HepG2 (cell line): ENCODE measurements around the gene NFATC3. TPM values are rescaled to one million over a fixed set of nuclear protein-coding genes. Genes with fewer than 3 reads are reported as not detected.
A peak's percentile ranks its signal among the peaks of the same experiment; 100 is the strongest.

Experiments used
- CCDC6 ChIP-seq: sonication (generic); formaldehyde crosslinking; IDR thresholded peaks from 2 replicates; pipeline ENCODE4 v1.8.1; 2022; ENCODE audit warnings: mild to moderate bottlenecking, missing genetic modification reagents, moderate library complexity
- ELF3 ChIP-seq: IDR thresholded peaks from 2 replicates; pipeline ENCODE4 v1.6.1; 2016; ENCODE audit warnings: missing genetic modification reagents, missing compliant biosample characterization
- NR2F6 ChIP-seq, 2 experiments: IDR thresholded peaks; 2 replicates each; pipeline ENCODE4 v1.6.1; 2016; ENCODE audit warnings: antibody characterized with exemption in 1 of 2, mild to moderate bottlenecking in 1 of 2
- RBM22 ChIP-seq: fragments of 200-400 bp; formaldehyde crosslinking; optimal IDR thresholded peaks from 2 replicates; pipeline ENCODE3; 2017; ENCODE audit warnings: mild to moderate bottlenecking, low read length, moderate library complexity
- ZBTB7B ChIP-seq: sonication (generic); formaldehyde crosslinking; IDR thresholded peaks from 2 replicates; pipeline ENCODE4 v1.4.0; 2020; ENCODE audit warnings: missing genetic modification reagents
- ZNF564 ChIP-seq: sonication (generic); formaldehyde crosslinking; IDR thresholded peaks from 2 replicates; pipeline ENCODE4 v1.8.1; 2023; ENCODE audit warnings: mild to moderate bottlenecking, missing genetic modification reagents
- polyA plus RNA-seq, 8 experiments: library from polyadenylated mRNA; depleted of rRNA in 3 of 8; stranded (reverse) in 7 of 8; unstranded in 1 of 8; fragments of >200 nt; fragmentation: Illumina TruSeq in 4 of 8; extraction: Trizol in 4 of 8; gene quantifications; 2 replicates each; pipeline versions ENCODE4 v1.2.1 to v1.2.3, GENCODE V29; 2011 to 2016; ENCODE audit warnings: low read depth in 4 of 8, missing spikeins in 1 of 8, mixed read lengths in 1 of 8; ENCODE audit not compliant: insufficient read depth in 1 of 8
- total RNA-seq, 5 experiments: library from RNA; depleted of rRNA; stranded (reverse); fragments of >200 nt; fragmentation: Illumina TruSeq; extraction: Trizol; gene quantifications; 2 replicates each; pipeline ENCODE4 v1.2.3, GENCODE V29; 2016; ENCODE audit warnings: low read depth in 1 of 5
- TF ChIP-seq, protein P1 (sequence below): sonication (generic); formaldehyde crosslinking; IDR thresholded peaks from 2 replicates; pipeline ENCODE4 v1.8.0; 2022; ENCODE audit warnings: missing genetic modification reagents, mild to moderate bottlenecking, borderline replicate concordance
- TF ChIP-seq, protein P2 (sequence below): sonication (generic); formaldehyde crosslinking; IDR thresholded peaks from 2 replicates; pipeline ENCODE4 v1.4.0; 2020; ENCODE audit warnings: missing genetic modification reagents, borderline replicate concordance
- TF ChIP-seq, protein P3 (sequence below): sonication (generic); formaldehyde crosslinking; IDR thresholded peaks from 2 replicates; pipeline ENCODE4 v1.4.0; 2020; ENCODE audit warnings: missing genetic modification reagents, borderline replicate concordance
- TF ChIP-seq, protein P4 (sequence below): sonication (generic); formaldehyde crosslinking; IDR thresholded peaks from one replicate; pipeline ENCODE4 v1.5.1; 2020; ENCODE audit warnings: mild to moderate bottlenecking, missing genetic modification reagents; ENCODE audit errors: not compliant biosample characterization
- TF ChIP-seq, protein P5 (sequence below): sonication (generic); formaldehyde crosslinking; IDR thresholded peaks from 2 replicates; pipeline ENCODE4 v1.8.1; 2023; ENCODE audit warnings: mild to moderate bottlenecking, missing genetic modification reagents

Gene NFATC3
- total and polyA plus RNA-seq, 2 of the 13 experiments (the other 11 are each of a cell fraction or from before 2014, with no cell fraction given): 52.6 to 62.7 TPM

DNA sequence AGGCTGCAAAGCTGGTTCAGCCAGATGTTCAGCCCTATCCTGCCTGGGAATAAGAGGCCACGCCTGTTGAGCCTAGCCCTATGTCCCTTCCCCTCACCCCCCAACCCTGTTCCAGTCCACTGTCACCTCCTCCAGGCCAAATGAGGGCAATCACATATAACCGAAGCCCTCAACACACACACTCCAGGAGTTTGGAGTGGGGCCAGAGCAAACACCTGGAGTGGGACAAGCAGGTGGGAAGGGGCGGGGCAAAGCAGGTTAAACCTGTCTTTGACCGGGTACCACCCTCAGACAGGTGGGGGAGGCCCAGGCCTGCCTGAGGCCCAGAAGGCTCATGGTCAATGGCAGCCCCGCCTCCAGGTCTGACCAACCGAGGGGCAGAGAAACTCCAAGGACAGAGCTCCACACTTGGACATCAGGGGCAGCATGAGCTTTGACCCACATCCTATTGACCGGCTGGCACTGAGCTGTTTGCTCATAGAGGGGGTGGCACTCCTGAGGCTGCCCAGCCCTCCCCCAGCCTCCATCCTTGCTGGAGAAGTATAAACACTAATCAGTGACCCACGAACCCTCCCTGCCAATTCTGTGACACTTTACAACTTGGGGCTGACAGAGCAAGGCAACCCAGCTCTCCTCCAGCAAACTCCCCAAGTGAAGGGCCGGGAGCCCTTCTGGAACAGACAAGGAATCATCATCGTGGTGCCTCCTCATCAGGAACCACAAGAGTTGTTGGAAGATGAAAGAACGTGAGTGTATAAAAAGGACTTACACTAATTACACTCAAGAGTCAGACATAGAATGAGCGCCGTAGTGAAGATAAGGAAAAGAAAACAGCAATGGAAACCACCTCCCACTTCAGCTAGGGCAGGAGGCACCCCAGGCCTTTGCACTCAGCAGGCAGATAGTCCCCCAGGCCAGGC lies 149.3 kb downstream of the NFATC3 start (continued):
- TF ChIP-seq, protein P1, sequence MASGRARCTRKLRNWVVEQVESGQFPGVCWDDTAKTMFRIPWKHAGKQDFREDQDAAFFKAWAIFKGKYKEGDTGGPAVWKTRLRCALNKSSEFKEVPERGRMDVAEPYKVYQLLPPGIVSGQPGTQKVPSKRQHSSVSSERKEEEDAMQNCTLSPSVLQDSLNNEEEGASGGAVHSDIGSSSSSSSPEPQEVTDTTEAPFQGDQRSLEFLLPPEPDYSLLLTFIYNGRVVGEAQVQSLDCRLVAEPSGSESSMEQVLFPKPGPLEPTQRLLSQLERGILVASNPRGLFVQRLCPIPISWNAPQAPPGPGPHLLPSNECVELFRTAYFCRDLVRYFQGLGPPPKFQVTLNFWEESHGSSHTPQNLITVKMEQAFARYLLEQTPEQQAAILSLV (CRISPR knock-in tag): peak; percentile 93; the same call in 1 of the 2 replicates
- TF ChIP-seq, protein P2, sequence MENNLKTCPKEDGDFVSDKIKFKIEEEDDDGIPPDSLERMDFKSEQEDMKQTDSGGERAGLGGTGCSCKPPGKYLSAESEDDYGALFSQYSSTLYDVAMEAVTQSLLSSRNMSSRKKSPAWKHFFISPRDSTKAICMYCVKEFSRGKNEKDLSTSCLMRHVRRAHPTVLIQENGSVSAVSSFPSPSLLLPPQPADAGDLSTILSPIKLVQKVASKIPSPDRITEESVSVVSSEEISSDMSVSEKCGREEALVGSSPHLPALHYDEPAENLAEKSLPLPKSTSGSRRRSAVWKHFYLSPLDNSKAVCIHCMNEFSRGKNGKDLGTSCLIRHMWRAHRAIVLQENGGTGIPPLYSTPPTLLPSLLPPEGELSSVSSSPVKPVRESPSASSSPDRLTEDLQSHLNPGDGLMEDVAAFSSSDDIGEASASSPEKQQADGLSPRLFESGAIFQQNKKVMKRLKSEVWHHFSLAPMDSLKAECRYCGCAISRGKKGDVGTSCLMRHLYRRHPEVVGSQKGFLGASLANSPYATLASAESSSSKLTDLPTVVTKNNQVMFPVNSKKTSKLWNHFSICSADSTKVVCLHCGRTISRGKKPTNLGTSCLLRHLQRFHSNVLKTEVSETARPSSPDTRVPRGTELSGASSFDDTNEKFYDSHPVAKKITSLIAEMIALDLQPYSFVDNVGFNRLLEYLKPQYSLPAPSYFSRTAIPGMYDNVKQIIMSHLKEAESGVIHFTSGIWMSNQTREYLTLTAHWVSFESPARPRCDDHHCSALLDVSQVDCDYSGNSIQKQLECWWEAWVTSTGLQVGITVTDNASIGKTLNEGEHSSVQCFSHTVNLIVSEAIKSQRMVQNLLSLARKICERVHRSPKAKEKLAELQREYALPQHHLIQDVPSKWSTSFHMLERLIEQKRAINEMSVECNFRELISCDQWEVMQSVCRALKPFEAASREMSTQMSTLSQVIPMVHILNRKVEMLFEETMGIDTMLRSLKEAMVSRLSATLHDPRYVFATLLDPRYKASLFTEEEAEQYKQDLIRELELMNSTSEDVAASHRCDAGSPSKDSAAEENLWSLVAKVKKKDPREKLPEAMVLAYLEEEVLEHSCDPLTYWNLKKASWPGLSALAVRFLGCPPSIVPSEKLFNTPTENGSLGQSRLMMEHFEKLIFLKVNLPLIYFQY (CRISPR knock-in tag): peak; percentile 30; the same call in 1 of the 2 replicates
- TF ChIP-seq, protein P3, sequence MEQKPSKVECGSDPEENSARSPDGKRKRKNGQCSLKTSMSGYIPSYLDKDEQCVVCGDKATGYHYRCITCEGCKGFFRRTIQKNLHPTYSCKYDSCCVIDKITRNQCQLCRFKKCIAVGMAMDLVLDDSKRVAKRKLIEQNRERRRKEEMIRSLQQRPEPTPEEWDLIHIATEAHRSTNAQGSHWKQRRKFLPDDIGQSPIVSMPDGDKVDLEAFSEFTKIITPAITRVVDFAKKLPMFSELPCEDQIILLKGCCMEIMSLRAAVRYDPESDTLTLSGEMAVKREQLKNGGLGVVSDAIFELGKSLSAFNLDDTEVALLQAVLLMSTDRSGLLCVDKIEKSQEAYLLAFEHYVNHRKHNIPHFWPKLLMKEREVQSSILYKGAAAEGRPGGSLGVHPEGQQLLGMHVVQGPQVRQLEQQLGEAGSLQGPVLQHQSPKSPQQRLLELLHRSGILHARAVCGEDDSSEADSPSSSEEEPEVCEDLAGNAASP: peak; percentile 79; the same call in 1 of the 2 replicates
- TF ChIP-seq NR2F6 (IDR thresholded peaks at IDR 0.05) (peak; percentile 47; the same call in 1 of the 2 replicates), NR2F6 (CRISPR knock-in tag; IDR thresholded peaks at IDR 0.05) (peak; percentile 77), ZBTB7B (peak; percentile 24; the same call in 1 of the 2 replicates), ZNF564 (CRISPR knock-in tag) (no peak), RBM22 (peak; percentile 76), CCDC6 (CRISPR knock-in tag) (peak; percentile 83; the same call in 1 of the 2 replicates), ELF3 (CRISPR knock-in tag) (peak; percentile 54)
- TF ChIP-seq, protein P4, sequence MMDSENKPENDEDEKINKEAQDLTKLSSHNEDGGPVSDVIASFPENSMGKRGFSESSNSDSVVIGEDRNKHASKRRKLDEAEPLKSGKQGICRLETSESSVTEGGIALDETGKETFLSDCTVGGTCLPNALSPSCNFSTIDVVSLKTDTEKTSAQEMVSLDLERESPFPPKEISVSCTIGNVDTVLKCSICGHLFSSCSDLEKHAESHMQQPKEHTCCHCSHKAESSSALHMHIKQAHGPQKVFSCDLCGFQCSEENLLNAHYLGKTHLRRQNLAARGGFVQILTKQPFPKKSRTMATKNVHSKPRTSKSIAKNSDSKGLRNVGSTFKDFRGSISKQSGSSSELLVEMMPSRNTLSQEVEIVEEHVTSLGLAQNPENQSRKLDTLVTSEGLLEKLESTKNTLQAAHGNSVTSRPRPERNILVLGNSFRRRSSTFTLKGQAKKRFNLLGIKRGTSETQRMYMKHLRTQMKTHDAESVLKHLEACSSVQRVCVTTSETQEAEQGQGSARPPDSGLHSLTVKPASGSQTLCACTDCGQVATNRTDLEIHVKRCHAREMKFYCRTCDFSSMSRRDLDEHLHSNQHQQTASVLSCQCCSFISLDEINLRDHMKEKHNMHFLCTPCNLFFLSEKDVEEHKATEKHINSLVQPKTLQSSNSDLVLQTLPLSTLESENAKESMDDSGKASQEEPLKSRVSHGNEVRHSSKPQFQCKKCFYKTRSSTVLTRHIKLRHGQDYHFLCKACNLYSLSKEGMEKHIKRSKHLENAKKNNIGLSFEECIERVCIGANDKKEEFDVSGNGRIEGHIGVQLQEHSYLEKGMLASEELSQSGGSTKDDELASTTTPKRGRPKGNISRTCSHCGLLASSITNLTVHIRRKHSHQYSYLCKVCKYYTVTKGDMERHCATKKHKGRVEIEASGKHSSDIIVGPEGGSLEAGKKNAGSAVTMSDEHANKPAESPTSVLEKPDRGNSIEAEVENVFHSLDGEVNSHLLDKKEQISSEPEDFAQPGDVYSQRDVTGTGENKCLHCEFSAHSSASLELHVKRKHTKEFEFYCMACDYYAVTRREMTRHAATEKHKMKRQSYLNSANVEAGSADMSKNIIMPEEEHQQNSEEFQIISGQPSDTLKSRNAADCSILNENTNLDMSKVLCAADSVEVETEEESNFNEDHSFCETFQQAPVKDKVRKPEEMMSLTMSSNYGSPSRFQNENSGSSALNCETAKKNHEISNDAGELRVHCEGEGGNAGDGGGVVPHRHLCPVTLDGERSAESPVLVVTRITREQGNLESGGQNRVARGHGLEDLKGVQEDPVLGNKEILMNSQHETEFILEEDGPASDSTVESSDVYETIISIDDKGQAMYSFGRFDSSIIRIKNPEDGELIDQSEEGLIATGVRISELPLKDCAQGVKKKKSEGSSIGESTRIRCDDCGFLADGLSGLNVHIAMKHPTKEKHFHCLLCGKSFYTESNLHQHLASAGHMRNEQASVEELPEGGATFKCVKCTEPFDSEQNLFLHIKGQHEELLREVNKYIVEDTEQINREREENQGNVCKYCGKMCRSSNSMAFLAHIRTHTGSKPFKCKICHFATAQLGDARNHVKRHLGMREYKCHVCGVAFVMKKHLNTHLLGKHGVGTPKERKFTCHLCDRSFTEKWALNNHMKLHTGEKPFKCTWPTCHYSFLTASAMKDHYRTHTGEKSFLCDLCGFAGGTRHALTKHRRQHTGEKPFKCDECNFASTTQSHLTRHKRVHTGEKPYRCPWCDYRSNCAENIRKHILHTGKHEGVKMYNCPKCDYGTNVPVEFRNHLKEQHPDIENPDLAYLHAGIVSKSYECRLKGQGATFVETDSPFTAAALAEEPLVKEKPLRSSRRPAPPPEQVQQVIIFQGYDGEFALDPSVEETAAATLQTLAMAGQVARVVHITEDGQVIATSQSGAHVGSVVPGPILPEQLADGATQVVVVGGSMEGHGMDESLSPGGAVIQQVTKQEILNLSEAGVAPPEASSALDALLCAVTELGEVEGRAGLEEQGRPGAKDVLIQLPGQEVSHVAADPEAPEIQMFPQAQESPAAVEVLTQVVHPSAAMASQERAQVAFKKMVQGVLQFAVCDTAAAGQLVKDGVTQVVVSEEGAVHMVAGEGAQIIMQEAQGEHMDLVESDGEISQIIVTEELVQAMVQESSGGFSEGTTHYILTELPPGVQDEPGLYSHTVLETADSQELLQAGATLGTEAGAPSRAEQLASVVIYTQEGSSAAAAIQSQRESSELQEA (CRISPR knock-in tag): peak; percentile 78
- TF ChIP-seq, protein P5, sequence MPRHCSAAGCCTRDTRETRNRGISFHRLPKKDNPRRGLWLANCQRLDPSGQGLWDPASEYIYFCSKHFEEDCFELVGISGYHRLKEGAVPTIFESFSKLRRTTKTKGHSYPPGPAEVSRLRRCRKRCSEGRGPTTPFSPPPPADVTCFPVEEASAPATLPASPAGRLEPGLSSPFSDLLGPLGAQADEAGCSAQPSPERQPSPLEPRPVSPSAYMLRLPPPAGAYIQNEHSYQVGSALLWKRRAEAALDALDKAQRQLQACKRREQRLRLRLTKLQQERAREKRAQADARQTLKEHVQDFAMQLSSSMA (CRISPR knock-in tag): 0 out of 2 replicates have a peak, but pooled peaks have one; percentile 58
